Astrocyte of the spinal cord (primary cell): ENCODE data around the gene ZNF780A.

Source experiments
- DNase-seq: peaks from one replicate; pipeline ENCODE4 v3.0.0; 2011; ENCODE audit warnings: low read depth, low spot score
- H3K4me3 ChIP-seq: 2 replicates; pipeline ENCODE4 v1.5.1; 2011; ENCODE audit warnings: low read depth, mild to moderate bottlenecking, low read length, moderate library complexity
- in situ Hi-C: cut with HindIII; loops from 2 replicates; pipeline ENCODE4 v1.10.0; 2017; ENCODE audit warnings: low sequenced_read_pairs
- TF ChIP-seq, protein P1 (sequence below): IDR thresholded peaks from 2 replicates; pipeline ENCODE4 v1.5.1; 2012; ENCODE audit warnings: low read depth, mild to moderate bottlenecking, low read length, inconsistent platforms

Gene ZNF780A

DNA sequence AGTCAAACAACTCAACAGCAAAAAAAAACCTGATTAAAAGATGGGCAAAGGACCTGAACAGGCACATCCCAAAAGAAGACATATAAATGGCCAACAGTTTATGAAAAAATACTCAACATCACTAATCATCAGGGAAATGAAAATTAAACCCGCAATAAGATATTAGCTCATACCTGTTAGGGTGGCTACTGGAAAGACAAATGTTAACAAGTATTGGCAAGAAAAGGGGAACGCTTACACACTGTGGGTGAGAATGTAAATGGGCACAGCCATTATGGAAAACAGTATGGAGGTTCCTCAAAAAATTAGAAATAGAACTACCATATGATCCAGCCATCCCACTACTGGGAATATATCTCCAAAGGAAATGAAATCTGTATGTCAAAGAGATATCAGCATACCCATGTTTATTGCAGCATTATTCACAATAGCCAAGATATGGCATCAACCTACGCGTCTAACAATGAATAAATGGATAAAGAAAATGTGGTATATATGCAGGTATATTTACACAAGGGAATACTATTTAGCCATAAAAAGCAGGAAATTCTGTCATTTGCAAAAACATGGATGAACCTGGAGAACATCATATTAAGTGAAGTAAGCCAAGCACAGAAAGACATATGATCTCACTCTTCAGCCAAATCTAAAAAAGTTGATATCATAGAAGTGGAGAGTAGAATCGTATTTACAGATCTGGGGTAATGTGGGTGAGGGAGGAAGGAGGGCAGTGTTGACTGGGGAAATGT is 2.3 kb downstream of the ZNF780A start:
- TF ChIP-seq, protein P1, sequence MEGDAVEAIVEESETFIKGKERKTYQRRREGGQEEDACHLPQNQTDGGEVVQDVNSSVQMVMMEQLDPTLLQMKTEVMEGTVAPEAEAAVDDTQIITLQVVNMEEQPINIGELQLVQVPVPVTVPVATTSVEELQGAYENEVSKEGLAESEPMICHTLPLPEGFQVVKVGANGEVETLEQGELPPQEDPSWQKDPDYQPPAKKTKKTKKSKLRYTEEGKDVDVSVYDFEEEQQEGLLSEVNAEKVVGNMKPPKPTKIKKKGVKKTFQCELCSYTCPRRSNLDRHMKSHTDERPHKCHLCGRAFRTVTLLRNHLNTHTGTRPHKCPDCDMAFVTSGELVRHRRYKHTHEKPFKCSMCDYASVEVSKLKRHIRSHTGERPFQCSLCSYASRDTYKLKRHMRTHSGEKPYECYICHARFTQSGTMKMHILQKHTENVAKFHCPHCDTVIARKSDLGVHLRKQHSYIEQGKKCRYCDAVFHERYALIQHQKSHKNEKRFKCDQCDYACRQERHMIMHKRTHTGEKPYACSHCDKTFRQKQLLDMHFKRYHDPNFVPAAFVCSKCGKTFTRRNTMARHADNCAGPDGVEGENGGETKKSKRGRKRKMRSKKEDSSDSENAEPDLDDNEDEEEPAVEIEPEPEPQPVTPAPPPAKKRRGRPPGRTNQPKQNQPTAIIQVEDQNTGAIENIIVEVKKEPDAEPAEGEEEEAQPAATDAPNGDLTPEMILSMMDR: no peak
- in situ Hi-C loops: no loop called here
- no peak for DNase-seq
- H3K4me3 ChIP-seq: no peak overlapping the region

DNA sequence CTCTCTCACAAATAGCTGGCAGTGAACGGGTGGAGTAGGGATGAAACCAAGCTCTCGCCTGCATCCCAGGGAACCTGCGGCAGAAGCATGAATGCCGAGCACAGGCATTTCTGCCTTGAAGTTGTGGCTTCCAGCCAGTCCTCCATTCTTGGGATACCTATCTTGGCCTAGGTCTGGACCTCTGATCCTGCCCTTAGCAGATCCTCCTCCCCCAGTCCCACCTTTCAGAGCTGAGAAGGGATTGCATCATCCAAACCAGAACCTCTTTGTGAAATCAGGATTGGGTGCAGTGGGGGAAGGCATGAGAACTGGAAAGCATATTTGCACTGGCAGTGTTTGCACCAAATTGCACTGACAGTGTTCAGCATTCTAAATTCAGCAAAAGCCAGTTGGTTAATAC is 5.8 kb downstream of the ZNF780A start:
- TF ChIP-seq, protein P1: no peak
- in situ Hi-C loops: no loop called here
- H3K4me3 ChIP-seq: no peak overlapping the region

DNA sequence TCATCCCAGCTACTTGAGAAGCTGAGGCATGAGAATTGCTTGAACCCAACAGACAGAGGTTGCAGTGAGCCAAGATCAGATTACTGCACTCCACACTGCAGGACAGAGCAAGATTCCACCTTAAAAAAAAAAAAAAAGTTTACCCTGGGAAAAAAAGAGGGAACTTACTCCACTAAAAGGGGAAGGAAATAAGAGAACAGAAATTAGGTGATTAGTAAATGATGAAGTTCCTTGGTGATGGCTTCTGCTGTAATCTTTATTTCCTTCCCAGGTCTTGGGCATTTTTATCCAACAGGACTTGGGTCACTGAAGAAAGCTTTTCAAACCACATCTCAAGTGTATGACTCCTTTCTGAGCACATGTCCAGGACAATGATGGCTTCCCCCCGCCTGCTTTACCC is 9.3 kb downstream of the ZNF780A start:
- DNase-seq: no peak
- TF ChIP-seq, protein P1: no peak
- in situ Hi-C loops: no loop called here
- no peak overlapping the region for H3K4me3 ChIP-seq

More for the DNA sequence above, 5.8 kb downstream of the ZNF780A start:
- no peak for DNase-seq

DNA sequence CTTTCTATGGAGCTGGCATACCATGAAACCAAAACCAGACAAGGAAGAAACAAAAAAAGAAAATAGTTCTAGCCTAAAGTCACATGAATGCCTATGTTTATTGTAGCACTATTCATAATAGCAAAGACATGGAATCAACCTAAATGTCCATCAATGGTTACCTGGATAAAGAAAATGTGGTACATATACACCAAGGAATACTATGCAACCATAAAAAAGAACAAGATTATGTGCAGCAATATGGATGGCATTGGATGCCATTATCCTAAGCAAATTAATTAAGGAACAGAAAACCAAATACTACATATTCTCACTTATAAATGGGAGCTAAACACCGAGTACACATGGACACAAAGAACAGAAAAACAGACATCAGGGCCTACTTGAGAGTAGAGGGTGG is 10.5 kb downstream of the ZNF780A start:
- no peak overlapping the region for H3K4me3 ChIP-seq
- in situ Hi-C loops: no loop called here
- TF ChIP-seq, protein P1: no peak
- DNase-seq: no peak

DNA sequence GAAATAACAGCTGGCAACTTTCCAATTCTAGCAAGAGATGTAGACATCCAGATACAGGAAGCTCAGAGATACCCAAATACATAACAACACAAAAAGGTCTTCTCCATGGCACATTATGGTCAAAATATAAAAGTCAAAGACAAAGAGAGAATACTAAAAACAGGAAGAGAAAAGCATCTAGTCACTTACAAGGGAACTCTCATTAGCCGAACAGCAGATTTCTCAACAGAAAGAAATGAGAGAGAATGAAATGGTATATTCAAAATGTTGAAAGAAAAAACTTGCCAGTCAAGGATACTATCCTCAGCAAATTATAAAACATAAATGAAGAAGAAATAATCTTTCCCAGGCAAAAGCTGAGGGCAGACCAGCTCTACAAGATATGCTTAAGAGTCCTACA is 12.4 kb downstream of the ZNF780A start:
- TF ChIP-seq, protein P1: no peak
- in situ Hi-C loops: no loop called here
- no peak for DNase-seq
- H3K4me3 ChIP-seq: no peak overlapping the region

DNA sequence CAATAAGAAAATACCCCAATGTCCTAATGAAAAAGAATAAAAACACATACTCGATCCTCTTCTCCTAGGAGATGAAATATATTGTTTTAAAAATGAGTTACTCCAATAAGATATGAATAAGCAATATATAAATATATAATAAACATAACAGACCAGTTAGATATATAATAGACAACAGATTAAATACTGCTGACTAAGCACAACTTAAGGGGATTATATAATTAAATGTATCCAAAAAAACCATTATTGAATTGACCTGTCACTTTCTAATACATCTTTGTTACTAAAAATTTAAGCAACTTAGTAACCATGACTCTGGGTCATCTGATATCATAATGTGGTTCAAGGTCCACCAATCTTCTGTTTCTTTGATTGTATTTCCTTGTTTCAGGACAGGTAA is 20.7 kb downstream of the ZNF780A start:
- DNase-seq: no peak
- TF ChIP-seq, protein P1: no peak
- H3K4me3 ChIP-seq: no peak overlapping the region
- in situ Hi-C loops: no loop called here
